GM12873 (cell line): ENCODE results near the gene INF2.

Experiments
- TF ChIP-seq, protein P1 (sequence below): IDR thresholded peaks from 2 replicates; pipeline ENCODE4 v1.5.1; 2012; ENCODE audit warnings: low read depth, mild to moderate bottlenecking, moderate library complexity, low read length, control low read depth; ENCODE audit not compliant: insufficient read depth; ENCODE audit errors: missing control alignments

Gene INF2

GRCh38 chr14:104757681-104758392 is 68.4 kb downstream of the INF2 start:
- TF ChIP-seq, protein P1, sequence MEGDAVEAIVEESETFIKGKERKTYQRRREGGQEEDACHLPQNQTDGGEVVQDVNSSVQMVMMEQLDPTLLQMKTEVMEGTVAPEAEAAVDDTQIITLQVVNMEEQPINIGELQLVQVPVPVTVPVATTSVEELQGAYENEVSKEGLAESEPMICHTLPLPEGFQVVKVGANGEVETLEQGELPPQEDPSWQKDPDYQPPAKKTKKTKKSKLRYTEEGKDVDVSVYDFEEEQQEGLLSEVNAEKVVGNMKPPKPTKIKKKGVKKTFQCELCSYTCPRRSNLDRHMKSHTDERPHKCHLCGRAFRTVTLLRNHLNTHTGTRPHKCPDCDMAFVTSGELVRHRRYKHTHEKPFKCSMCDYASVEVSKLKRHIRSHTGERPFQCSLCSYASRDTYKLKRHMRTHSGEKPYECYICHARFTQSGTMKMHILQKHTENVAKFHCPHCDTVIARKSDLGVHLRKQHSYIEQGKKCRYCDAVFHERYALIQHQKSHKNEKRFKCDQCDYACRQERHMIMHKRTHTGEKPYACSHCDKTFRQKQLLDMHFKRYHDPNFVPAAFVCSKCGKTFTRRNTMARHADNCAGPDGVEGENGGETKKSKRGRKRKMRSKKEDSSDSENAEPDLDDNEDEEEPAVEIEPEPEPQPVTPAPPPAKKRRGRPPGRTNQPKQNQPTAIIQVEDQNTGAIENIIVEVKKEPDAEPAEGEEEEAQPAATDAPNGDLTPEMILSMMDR, result no peak

DNA sequence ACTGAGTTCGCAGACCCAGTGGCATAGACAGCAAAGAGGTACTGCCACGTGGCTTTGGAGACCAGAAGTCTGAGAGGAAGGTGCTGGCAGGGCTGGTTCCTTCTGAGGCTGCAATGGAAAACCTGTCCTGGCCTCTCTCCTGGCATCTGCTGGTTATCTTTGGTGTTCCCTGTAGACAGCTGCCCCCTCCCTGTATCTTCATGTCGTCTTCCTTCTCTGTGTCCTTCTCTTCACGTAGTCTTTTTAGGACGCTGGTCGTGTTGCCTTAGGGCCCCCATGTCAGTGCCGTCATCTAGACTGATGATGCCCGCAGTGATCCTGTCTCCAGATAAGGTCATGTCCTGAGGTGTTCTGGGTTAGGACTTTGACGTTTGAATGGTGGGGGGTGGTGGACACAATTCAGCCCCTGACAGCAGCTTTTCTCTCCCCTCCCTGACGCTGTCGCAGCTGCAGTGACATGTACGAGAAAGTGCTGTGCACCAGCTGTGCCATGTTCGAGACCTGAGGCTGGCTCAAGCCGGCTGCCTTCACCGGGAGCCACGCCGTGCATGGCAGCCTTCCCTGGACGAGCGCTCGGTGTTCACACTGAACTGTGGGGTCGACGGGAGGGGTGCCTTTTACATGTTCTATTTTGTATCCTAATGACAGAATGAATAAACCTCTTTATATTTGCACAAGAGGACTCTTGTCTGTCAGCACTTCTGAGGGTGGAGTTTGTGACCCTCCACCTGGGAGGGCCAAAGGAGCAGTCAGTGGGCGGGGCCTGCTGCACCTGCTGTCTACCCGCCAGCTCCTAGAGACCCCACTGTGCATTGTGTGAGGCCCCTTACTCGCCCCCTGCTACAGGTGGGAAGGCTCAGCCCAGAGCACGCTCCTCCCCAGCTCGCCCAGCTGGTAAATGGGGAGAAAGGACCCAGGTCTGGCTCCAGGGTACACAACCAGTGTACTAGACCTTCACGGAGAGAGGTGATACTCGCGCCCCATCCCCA is 69.9 kb downstream of the INF2 start:
- TF ChIP-seq, protein P1, result no peak

GRCh38 chr14:104765517-104765916 is 76.1 kb downstream of the INF2 start:
- TF ChIP-seq, protein P1, result no peak

DNA sequence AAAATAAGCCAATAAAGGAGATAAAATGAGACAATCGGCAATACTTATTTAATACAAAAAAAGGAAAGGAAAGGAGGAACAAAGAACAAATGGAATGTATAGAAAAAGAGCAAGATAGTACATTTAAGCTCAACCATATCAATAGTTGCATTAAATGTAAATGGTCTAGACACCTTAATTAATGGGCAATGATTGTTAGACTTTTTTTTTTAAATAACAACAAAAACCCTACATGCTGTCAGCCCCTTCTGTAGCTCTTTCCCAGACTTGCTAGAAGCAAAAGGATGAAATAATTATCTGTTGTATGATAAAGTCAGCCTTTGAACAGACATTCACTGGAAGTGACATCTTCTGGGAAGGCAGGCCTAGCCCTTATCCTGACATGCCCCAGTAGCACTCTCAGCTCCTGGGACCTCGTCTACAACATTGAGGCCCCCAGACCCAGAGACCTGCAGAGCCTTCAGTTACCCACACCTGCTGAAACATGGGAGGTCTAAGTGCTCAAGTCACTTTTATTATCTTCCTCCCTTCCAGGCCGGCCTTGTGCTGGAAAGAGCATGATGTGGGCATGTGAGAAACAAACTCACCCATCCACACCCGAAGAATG is 76.9 kb downstream of the INF2 start:
- TF ChIP-seq, protein P1, result no peak

GRCh38 chr14:104766863-104767633 is 77.6 kb downstream of the INF2 start:
- TF ChIP-seq, protein P1, result no peak

GRCh38 chr14:104767634-104767918 is 78.2 kb downstream of the INF2 start:
- TF ChIP-seq, protein P1, result no peak
